WERI-Rb-1 (cell line): Measurements from ENCODE around the gene ZFHX3.

Experiments used
- DNase-seq: peaks from one replicate; pipeline ENCODE4 v3.0.0-alpha.2; 2020
- H3K27ac ChIP-seq: fragments of 250-450 bp; sonication (Bioruptor Pico); 2 replicates; pipeline ENCODE4 v1.5.1; 2020; ENCODE audit warnings: mild to moderate bottlenecking, moderate library complexity
- H3K27me3 ChIP-seq: fragments of 250-450 bp; sonication (Bioruptor Pico); 2 replicates; pipeline ENCODE4 v1.5.1; 2021; ENCODE audit warnings: mild to moderate bottlenecking, low read depth, moderate library complexity; ENCODE audit not compliant: insufficient read depth, severe bottlenecking
- H3K36me3 ChIP-seq: fragments of 250-450 bp; sonication (Bioruptor Pico); 2 replicates; pipeline ENCODE4 v1.5.1; 2020; ENCODE audit warnings: mild to moderate bottlenecking, moderate library complexity
- H3K4me3 ChIP-seq: 2 replicates; pipeline ENCODE4 v1.5.1; 2011; ENCODE audit warnings: low read depth, mild to moderate bottlenecking, control low read depth, low read length
- H3K9me3 ChIP-seq: fragments of 250-450 bp; sonication (Bioruptor Pico); 2 replicates; pipeline ENCODE4 v1.5.1; 2021; ENCODE audit warnings: mild to moderate bottlenecking, moderate library complexity; ENCODE audit not compliant: severe bottlenecking
- TF ChIP-seq, protein P1 (sequence below): IDR thresholded peaks from 2 replicates; pipeline ENCODE4 v1.5.1; 2011; ENCODE audit warnings: low read depth, mild to moderate bottlenecking, control low read depth, inconsistent platforms, low read length

The ZFHX3 gene

DNA sequence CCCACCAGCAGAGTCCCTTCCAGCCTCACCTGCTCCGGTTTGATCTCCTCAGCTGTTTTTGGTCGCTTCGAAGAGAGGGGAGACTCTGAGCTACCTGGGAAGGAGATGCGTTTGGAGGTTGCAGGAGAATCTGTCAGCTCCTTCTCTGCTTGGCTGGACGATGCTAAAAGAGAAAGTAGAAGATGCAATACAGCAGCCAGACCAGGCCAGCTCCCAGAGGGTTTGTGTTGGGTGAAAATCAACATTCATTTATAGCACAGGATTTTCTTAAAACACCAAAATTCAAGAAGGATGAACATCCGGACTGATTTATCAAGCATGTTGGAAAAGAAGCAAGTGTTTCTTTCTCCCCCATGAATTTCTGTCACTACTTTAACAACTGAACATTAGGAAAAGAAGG lies 236.1 kb downstream of the ZFHX3 start:
- peaks cover 18% of the 10 kb centered on the region for H3K36me3 ChIP-seq
- no peaks in the 10 kb centered on the region for H3K9me3 ChIP-seq
- H3K4me3 ChIP-seq = no peak overlapping the region
- no peak for DNase-seq
- no peaks in the 10 kb centered on the region for H3K27me3 ChIP-seq
- TF ChIP-seq, protein P1, sequence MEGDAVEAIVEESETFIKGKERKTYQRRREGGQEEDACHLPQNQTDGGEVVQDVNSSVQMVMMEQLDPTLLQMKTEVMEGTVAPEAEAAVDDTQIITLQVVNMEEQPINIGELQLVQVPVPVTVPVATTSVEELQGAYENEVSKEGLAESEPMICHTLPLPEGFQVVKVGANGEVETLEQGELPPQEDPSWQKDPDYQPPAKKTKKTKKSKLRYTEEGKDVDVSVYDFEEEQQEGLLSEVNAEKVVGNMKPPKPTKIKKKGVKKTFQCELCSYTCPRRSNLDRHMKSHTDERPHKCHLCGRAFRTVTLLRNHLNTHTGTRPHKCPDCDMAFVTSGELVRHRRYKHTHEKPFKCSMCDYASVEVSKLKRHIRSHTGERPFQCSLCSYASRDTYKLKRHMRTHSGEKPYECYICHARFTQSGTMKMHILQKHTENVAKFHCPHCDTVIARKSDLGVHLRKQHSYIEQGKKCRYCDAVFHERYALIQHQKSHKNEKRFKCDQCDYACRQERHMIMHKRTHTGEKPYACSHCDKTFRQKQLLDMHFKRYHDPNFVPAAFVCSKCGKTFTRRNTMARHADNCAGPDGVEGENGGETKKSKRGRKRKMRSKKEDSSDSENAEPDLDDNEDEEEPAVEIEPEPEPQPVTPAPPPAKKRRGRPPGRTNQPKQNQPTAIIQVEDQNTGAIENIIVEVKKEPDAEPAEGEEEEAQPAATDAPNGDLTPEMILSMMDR = no peak
- H3K27ac ChIP-seq = no peak overlapping the region

DNA sequence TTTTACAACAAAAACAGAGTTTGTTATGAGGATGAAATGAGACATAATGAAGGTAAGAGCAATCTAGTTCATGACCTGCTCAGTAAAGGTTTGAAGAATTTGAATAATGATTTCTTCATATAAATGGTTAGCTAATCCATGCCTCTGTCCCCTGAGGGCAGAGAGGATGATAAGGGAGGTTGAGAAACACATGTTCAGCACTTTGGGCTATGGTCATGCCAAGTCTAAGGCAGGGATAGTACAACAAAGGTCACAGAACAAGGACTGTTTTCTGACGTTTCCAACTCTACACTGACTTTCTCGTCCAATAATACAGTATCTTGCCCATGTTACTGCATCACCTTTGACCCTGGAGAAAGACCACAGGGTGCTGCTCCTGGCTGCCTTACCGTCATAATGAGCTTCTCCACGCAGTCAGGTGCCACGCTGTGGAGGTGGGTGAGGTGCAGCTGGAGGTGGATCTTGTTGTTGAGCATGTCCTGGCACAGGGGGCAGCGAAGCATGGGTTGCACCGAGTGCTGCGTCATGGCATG lies 236.7 kb downstream of the ZFHX3 start:
- Histone ChIP-seq H3K27ac (no peak overlapping the region), H3K9me3 (no peaks in the 10 kb centered on the region), H3K36me3 (peaks cover 20% of the 10 kb centered on the region), H3K4me3 (no peak overlapping the region), H3K27me3 (no peaks in the 10 kb centered on the region)
- TF ChIP-seq, protein P1 = no peak
- no peak for DNase-seq

DNA sequence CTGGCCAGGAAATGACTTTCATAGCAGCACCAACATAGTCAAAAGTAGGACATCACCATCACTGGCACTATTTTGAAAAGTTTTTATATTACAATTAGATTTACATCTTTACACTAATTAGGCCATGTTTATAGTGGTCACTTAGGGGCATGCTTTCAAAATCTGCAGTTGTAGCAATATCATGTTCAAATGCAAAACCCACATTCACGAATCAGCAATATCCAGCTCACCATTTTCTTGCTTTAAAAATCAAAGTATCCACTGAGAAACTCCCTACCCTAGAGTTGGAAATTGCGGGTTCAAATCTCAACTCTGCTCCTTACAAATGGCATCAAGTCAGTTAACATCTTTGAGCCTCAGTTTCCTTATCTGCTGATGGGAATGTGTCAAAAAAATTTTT lies 237.4 kb downstream of the ZFHX3 start:
- H3K9me3 ChIP-seq = no peaks in the 10 kb centered on the region
- no peak for DNase-seq
- no peaks in the 10 kb centered on the region for H3K27me3 ChIP-seq
- no peak overlapping the region for H3K27ac ChIP-seq
- H3K4me3 ChIP-seq = no peak overlapping the region
- TF ChIP-seq, protein P1 = no peak
- peaks cover 20% of the 10 kb centered on the region for H3K36me3 ChIP-seq

DNA sequence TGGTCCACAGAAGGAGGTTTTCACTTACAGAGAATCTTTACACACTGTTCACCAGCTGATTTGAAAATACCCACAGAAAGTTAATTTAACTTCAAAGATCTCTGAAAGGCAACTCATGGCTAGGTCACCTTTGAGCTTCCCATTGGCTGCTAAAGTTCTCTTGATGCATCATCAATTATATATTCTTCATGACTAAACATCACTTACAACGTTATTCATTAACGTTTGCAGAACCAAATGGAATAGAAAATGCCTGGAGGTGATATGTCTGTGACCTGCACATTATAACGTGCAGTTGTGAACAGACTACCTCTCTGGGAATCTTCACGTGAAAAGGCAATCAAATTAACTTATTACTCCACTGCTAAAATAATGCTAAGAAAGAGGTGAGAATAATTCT lies 238.5 kb downstream of the ZFHX3 start:
- H3K36me3 ChIP-seq = peaks cover 20% of the 10 kb centered on the region
- no peak for DNase-seq

DNA sequence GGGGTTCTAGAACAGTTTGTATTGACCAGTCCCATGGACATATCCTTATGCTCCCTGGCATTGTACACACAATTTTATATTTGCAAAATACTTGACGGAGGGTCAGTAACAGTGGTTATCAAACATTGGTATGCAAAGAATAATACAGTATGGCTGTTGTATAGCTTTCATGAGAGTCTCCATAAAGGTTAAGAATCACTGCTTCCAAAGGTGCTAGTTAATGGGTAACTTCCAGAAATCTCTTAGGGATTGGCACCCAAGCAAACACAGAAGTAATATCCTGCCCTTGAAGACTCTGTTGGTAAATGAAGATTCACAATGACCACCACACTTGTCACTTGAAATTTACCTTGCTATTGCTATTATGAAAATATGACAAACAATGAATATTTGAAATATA lies 239.2 kb downstream of the ZFHX3 start:
- H3K9me3 ChIP-seq = no peaks in the 10 kb centered on the region
- no peaks in the 10 kb centered on the region for H3K27me3 ChIP-seq
- H3K36me3 ChIP-seq = peaks cover 24% of the 10 kb centered on the region

More for the DNA sequence above, 238.5 kb downstream of the ZFHX3 start:
- H3K27ac ChIP-seq = no peak overlapping the region
- TF ChIP-seq, protein P1 = no peak
- H3K27me3 ChIP-seq = no peaks in the 10 kb centered on the region
- no peaks in the 10 kb centered on the region for H3K9me3 ChIP-seq
- H3K4me3 ChIP-seq = no peak overlapping the region

DNA sequence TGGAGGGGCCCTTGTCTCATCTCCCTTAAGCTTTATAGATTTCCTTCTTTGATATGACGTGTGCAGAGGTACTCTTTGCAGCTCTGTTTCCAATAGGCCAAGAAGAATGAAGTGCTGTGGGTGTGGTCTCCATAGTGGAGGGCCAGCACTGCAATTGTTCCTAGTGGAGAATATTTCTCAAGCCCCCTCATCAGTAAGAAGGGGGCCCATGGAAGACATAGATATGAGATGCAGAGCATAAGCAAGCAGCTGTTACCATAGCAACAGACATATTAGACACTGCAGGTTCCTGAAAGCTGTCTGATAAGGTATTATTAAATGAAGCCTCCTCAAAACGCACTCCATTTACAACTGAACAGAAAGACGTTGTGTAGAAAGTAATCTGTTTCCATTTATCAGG lies 240.7 kb downstream of the ZFHX3 start:
- Histone ChIP-seq H3K9me3 (no peaks in the 10 kb centered on the region), H3K27me3 (no peaks in the 10 kb centered on the region), H3K4me3 (no peak overlapping the region), H3K27ac (no peak overlapping the region), H3K36me3 (peaks cover 27% of the 10 kb centered on the region)
- no peak for DNase-seq
- TF ChIP-seq, protein P1 = no peak

More for the DNA sequence above, 239.2 kb downstream of the ZFHX3 start:
- no peak for DNase-seq
- TF ChIP-seq, protein P1 = no peak
- H3K27ac ChIP-seq = no peak overlapping the region
- no peak overlapping the region for H3K4me3 ChIP-seq
